Activated T-cell treated with anti-CD3 and anti-CD28 coated beads for 1 hour (primary cell): Measurements from ENCODE around the gene RIN1.
"Not testable (repeated sequence)": the region's sequence is repeated elsewhere in the genome, so short reads cannot be mapped to it uniquely, and the experiment has no call there.

Experiments used
- DNase-seq: peaks from one replicate; pipeline ENCODE4 v3.0.0-alpha.2; 2020; ENCODE audit warnings: low read depth

Gene RIN1

GRCh38 chr11:66336234-66337102, at the start of gene RIN1:
Gene RIN1, minus strand, starts transcription at chr11:66336434. Its CDS starts 32 bp downstream, at chr11:66336402.
- no peak for DNase-seq

- DNase-seq: not testable (repeated sequence)
Measured at GRCh38 chr11:66384316-66384715, 48.1 kb upstream of the RIN1 start.

- DNase-seq: not testable (repeated sequence)
Measured at GRCh38 chr11:66380264-66380663, 44.0 kb upstream of the RIN1 start.

GRCh38 chr11:66373690-66374287, 37.6 kb upstream of the RIN1 start:
- DNase-seq: not testable (repeated sequence)

- DNase-seq: no peak
Measured at GRCh38 chr11:66373265-66373664, 37.0 kb upstream of the RIN1 start.

GRCh38 chr11:66371627-66372415, 35.6 kb upstream of the RIN1 start, which contains the start of gene SLC29A2:
Gene SLC29A2, minus strand, starts transcription at chr11:66371760. Its CDS starts 169 bp downstream, at chr11:66371591.
- DNase-seq: peak; percentile 59

GRCh38 chr11:66369073-66369894, 33.0 kb upstream of the RIN1 start:
- DNase-seq: no peak

- no peak for DNase-seq
Measured at GRCh38 chr11:66368484-66368883, 32.2 kb upstream of the RIN1 start.

GRCh38 chr11:66367561-66368312, 31.5 kb upstream of the RIN1 start:
- DNase-seq: no peak

- DNase-seq: no peak
Measured at GRCh38 chr11:66366844-66367477, 30.7 kb upstream of the RIN1 start.

- DNase-seq: no peak
Measured at GRCh38 chr11:66365711-66366619, 29.7 kb upstream of the RIN1 start.

GRCh38 chr11:66365166-66365565, 28.9 kb upstream of the RIN1 start:
- DNase-seq: no peak

GRCh38 chr11:66363805-66364535, 27.7 kb upstream of the RIN1 start:
- DNase-seq: peak; percentile 57

- DNase-seq: no peak
Measured at GRCh38 chr11:66363187-66363601, 27.0 kb upstream of the RIN1 start.

GRCh38 chr11:66362481-66363147, 26.4 kb upstream of the RIN1 start:
- DNase-seq: no peak

- no peak for DNase-seq
Measured at GRCh38 chr11:66361502-66361941, 25.3 kb upstream of the RIN1 start.

- no peak for DNase-seq
Measured at GRCh38 chr11:66360406-66361073, 24.3 kb upstream of the RIN1 start.
